MM.1S (cell line): ENCODE measurements around the gene HUWE1.
A peak's percentile ranks its signal among the peaks of the same experiment; 100 is the strongest.

Experiments used
- DNase-seq: peaks from one replicate; pipeline ENCODE4 v3.0.0-alpha.2; 2015
- H2AFZ ChIP-seq: fragments of 300-600 bp; sonication (generic); 2 replicates; pipeline ENCODE4 v1.6.0; 2016; ENCODE audit warnings: antibody characterized with exemption, low read length
- H3F3A ChIP-seq: fragments of 300-600 bp; sonication (generic); 2 replicates; pipeline ENCODE4 v1.6.1; 2016; ENCODE audit warnings: mild to moderate bottlenecking, antibody characterized with exemption, low read length, moderate library complexity, mixed read lengths; ENCODE audit not compliant: insufficient read depth
- H3K27ac ChIP-seq: fragments of 300-600 bp; sonication (generic); 2 replicates; pipeline ENCODE4 v1.5.1; 2016; ENCODE audit warnings: mild to moderate bottlenecking, low read length
- H3K27me3 ChIP-seq: fragments of 300-600 bp; sonication (generic); replicated peaks from 2 replicates; pipeline ENCODE4 v1.6.0; 2016; ENCODE audit warnings: low read length; ENCODE audit not compliant: insufficient read depth
- H3K36me3 ChIP-seq: fragments of 300-600 bp; sonication (generic); replicated peaks from 2 replicates; pipeline ENCODE4 v1.6.1; 2016; ENCODE audit warnings: mild to moderate bottlenecking, low read length, mixed read lengths; ENCODE audit not compliant: insufficient read depth
- H3K4me1 ChIP-seq: fragments of 300-600 bp; sonication (generic); 2 replicates; pipeline ENCODE4 v1.6.1; 2016; ENCODE audit warnings: low read length, mixed read lengths
- H3K4me2 ChIP-seq: fragments of 300-600 bp; sonication (generic); 2 replicates; pipeline ENCODE4 v1.6.0; 2016; ENCODE audit warnings: low read depth, low read length
- H3K4me3 ChIP-seq: fragments of 300-600 bp; sonication (generic); 2 replicates; pipeline ENCODE4 v1.5.1; 2016; ENCODE audit warnings: low read length, mixed read lengths
- H3K79me2 ChIP-seq: fragments of 300-600 bp; sonication (generic); 2 replicates; pipeline ENCODE4 v1.6.1; 2016; ENCODE audit warnings: mixed run types, low read length, mixed read lengths
- H3K9ac ChIP-seq: fragments of 300-600 bp; sonication (generic); 2 replicates; pipeline ENCODE4 v1.6.1; 2016; ENCODE audit warnings: low read length, mixed read lengths
- H3K9me2 ChIP-seq: fragments of 300-600 bp; sonication (generic); replicated peaks from 2 replicates; pipeline ENCODE4 v1.6.1; 2016; ENCODE audit warnings: mild to moderate bottlenecking, low read length, mixed read lengths; ENCODE audit not compliant: insufficient read depth
- H3K9me3 ChIP-seq: fragments of 300-600 bp; sonication (generic); replicated peaks from 2 replicates; pipeline ENCODE4 v1.6.1; 2016; ENCODE audit warnings: mild to moderate bottlenecking, low read length, mixed read lengths; ENCODE audit not compliant: insufficient read depth
- H4K20me1 ChIP-seq: fragments of 300-600 bp; sonication (generic); 2 replicates; pipeline ENCODE4 v1.6.1; 2016; ENCODE audit warnings: mild to moderate bottlenecking, low read length, moderate library complexity, mixed read lengths; ENCODE audit not compliant: insufficient read depth
- EZH2 ChIP-seq: fragments of 300-600 bp; sonication (generic); optimal IDR thresholded peaks from 2 replicates; pipeline ENCODE3; 2017; ENCODE audit warnings: low read depth, mild to moderate bottlenecking, antibody characterized with exemption, low read length, mixed read lengths
- EZH2phosphoT487 ChIP-seq: fragments of 300-600 bp; sonication (generic); IDR thresholded peaks from 2 replicates; pipeline ENCODE4 v1.6.1; 2018; ENCODE audit warnings: antibody characterized with exemption, low read length
- TF ChIP-seq, protein P1 (sequence below): fragments of 300-600 bp; sonication (generic); IDR thresholded peaks from 2 replicates; pipeline ENCODE4 v1.5.1; 2016; ENCODE audit warnings: antibody characterized with exemption, low read length, mixed read lengths

HUWE1 gene

DNA sequence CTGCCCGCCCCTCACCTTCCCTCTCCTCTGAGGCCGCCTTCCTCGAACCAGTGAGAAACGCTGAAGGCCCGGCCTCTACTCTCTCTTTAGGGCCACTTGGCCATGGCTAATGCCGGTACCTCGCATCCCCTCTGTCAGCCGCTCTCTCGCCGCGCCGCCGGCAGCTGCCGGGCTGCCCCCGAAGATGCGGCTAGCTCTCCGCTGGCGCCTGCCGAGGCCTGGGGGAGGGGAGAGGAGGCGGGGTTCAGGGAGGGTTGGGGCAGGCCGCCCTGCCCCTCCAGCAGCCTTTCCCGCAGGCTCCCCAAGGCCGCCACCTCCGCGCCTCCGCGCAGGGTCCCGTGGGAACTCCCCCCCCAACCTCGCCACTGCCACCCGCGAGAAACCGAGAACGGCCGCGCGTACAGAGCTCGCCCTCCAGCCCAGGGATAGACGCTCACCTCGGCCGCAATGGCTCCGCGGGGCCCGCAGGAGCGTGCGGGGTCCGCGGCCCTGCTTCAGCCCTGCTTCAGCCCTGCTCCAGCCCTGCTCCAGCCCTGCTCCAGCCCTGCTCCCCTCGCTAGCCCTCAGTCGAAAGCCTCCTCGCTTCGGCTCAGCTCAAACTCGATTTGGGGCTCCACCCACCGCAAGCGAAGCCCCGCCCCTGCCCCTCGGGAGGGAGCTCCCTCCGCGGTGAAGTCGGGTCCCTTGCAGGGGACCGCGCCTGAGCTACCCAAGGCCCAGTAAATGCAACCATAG lies at the start of gene HUWE1:
TSS of gene HUWE1 (minus strand) at position 569 of the 735 bp plus-strand sequence. CDS start 32,612 bp downstream, outside the sequence.
- Histone ChIP-seq H3K27me3 (no peaks in the 10 kb centered on the region), H3K27ac (peak within 1 kb of the TSS; percentile 88), H3K4me1 (no peaks in the 10 kb centered on the region), H4K20me1 (0 out of 2 replicates have a peak, but pooled peaks cover 3% of the 10 kb centered on the region), H3K4me3 (peak within 1 kb of the TSS; percentile 77), H3K9ac (peak within 1 kb of the TSS; percentile 80), H3K9me2 (no peaks in the 10 kb centered on the region), H3K79me2 (peaks cover 38% of the 10 kb centered on the region), H2AFZ (peak within 1 kb of the TSS; percentile 81), H3K4me2 (peak within 1 kb of the TSS; percentile 91), H3K36me3 (no peaks in the 10 kb centered on the region), H3K9me3 (no peaks in the 10 kb centered on the region), H3F3A (peaks cover 10% of the 10 kb centered on the region; the same call in 1 of the 2 replicates)
- no peak for TF ChIP-seq EZH2
- no peak for TF ChIP-seq EZH2phosphoT487
- TF ChIP-seq, protein P1, sequence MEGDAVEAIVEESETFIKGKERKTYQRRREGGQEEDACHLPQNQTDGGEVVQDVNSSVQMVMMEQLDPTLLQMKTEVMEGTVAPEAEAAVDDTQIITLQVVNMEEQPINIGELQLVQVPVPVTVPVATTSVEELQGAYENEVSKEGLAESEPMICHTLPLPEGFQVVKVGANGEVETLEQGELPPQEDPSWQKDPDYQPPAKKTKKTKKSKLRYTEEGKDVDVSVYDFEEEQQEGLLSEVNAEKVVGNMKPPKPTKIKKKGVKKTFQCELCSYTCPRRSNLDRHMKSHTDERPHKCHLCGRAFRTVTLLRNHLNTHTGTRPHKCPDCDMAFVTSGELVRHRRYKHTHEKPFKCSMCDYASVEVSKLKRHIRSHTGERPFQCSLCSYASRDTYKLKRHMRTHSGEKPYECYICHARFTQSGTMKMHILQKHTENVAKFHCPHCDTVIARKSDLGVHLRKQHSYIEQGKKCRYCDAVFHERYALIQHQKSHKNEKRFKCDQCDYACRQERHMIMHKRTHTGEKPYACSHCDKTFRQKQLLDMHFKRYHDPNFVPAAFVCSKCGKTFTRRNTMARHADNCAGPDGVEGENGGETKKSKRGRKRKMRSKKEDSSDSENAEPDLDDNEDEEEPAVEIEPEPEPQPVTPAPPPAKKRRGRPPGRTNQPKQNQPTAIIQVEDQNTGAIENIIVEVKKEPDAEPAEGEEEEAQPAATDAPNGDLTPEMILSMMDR: no peak
- peak; percentile 81 for DNase-seq

GRCh38 chrX:53732797-53733196 lies 46.3 kb upstream of the HUWE1 start:
- DNase-seq: no peak
- Histone ChIP-seq H3K4me2 (no peak overlapping the region), H3K9me3 (no peaks in the 10 kb centered on the region), H3K79me2 (no peaks in the 10 kb centered on the region), H3K27me3 (no peaks in the 10 kb centered on the region), H4K20me1 (no peaks in the 10 kb centered on the region), H3K27ac (no peak overlapping the region), H3K9ac (no peak overlapping the region), H3K36me3 (no peaks in the 10 kb centered on the region), H3K4me3 (no peak overlapping the region), H2AFZ (no peak overlapping the region), H3F3A (no peaks in the 10 kb centered on the region), H3K9me2 (no peaks in the 10 kb centered on the region), H3K4me1 (no peaks in the 10 kb centered on the region)
- TF ChIP-seq EZH2: no peak
- TF ChIP-seq EZH2phosphoT487: no peak
- TF ChIP-seq, protein P1: no peak

GRCh38 chrX:53729751-53730150 lies 43.2 kb upstream of the HUWE1 start:
- no peak for DNase-seq
- Histone ChIP-seq H3K9me2 (no peaks in the 10 kb centered on the region), H3K36me3 (no peaks in the 10 kb centered on the region), H3K79me2 (no peaks in the 10 kb centered on the region), H3K4me1 (no peaks in the 10 kb centered on the region), H3K27ac (no peak overlapping the region), H3K4me3 (no peak overlapping the region), H3K9me3 (no peaks in the 10 kb centered on the region), H3K4me2 (no peak overlapping the region), H3K9ac (no peak overlapping the region), H4K20me1 (no peaks in the 10 kb centered on the region), H3K27me3 (no peaks in the 10 kb centered on the region), H2AFZ (no peak overlapping the region), H3F3A (no peaks in the 10 kb centered on the region)
- TF ChIP-seq, protein P1: no peak
